GM23338 (cell line): ENCODE measurements around the gene CRBN.

Source experiments
- CREB1 ChIP-seq: fragments of 250-450 bp; sonication (Bioruptor Pico); IDR thresholded peaks from 2 replicates; pipeline ENCODE4 v1.5.0; 2020; ENCODE audit warnings: low read depth, mild to moderate bottlenecking, moderate library complexity
- CTCF ChIP-seq, 2 experiments: fragments of 200-600 bp in 1 of 2; sonication (generic) in 1 of 2; conservative IDR thresholded peaks; 2 replicates each; pipeline versions ENCODE4 v1.5.1 to v1.6.1; 2016 to 2017; ENCODE audit warnings: antibody characterized with exemption in 2 of 2, low read depth in 2 of 2, mild to moderate bottlenecking in 2 of 2, moderate library complexity in 1 of 2
- ETS1 ChIP-seq: IDR thresholded peaks from 2 replicates; pipeline ENCODE4 v1.6.1; 2016; ENCODE audit warnings: antibody characterized with exemption
- EZH2 ChIP-seq: fragments of 200-600 bp; sonication (generic); IDR thresholded peaks from one replicate; pipeline ENCODE4 v1.8.0; 2017; ENCODE audit warnings: antibody characterized with exemption, mild to moderate bottlenecking, low read depth; ENCODE audit not compliant: unreplicated experiment
- EZH2phosphoT487 ChIP-seq: fragments of 200-600 bp; sonication (generic); IDR thresholded peaks from one replicate; pipeline ENCODE4 v1.8.1; 2018; ENCODE audit warnings: antibody characterized with exemption; ENCODE audit not compliant: unreplicated experiment
- JUNB ChIP-seq: IDR thresholded peaks from one replicate; pipeline ENCODE4 v1.6.1; 2016; ENCODE audit warnings: antibody characterized with exemption; ENCODE audit not compliant: unreplicated experiment
- NANOG ChIP-seq: IDR thresholded peaks from 2 replicates; pipeline ENCODE4 v1.6.1; 2016; ENCODE audit warnings: antibody characterized with exemption, borderline replicate concordance
- POLR2AphosphoS5 ChIP-seq: IDR thresholded peaks from 2 replicates; pipeline ENCODE4 v1.6.1; 2016; ENCODE audit warnings: antibody characterized with exemption, low read depth
- REST ChIP-seq: IDR thresholded peaks from one replicate; pipeline ENCODE4 v1.6.1; 2018; ENCODE audit warnings: antibody characterized with exemption; ENCODE audit not compliant: unreplicated experiment
- ZNF114 ChIP-seq: fragments of 250-450 bp; sonication (Bioruptor Pico); IDR thresholded peaks from 2 replicates; pipeline ENCODE4 v1.5.0; 2020; ENCODE audit warnings: mild to moderate bottlenecking, moderate library complexity

GRCh38 chr3:3129579-3129978, 49.9 kb downstream of the CRBN start:
- TF ChIP-seq CTCF (conservative IDR thresholded peaks at IDR 0.05; ENCODE audit: low read depth in 2 of 2) = no peak
- TF ChIP-seq REST = no peak
- no peak for TF ChIP-seq POLR2AphosphoS5
- TF ChIP-seq EZH2phosphoT487 = no peak
- no peak for TF ChIP-seq EZH2
- no peak for TF ChIP-seq JUNB
- TF ChIP-seq NANOG = no peak
- TF ChIP-seq CREB1 = no peak
- no peak for TF ChIP-seq ZNF114 (CRISPR knock-in tag)
- no peak for TF ChIP-seq ETS1
